Neuronal stem cell (in vitro differentiated cells): ENCODE measurements around the gene FER1L5.
A peak's percentile ranks its signal among the peaks of the same experiment; 100 is the strongest.

ENCODE experiments used
- DNase-seq: peaks from one replicate; pipeline ENCODE4 v3.0.0-alpha.2; 2013; ENCODE audit warnings: low spot score
- H2AFZ ChIP-seq: one replicate; pipeline ENCODE4 v1.6.1; 2013; ENCODE audit warnings: mild to moderate bottlenecking, low read length, inconsistent platforms
- H2AK5ac ChIP-seq: 2 replicates; pipeline ENCODE4 v1.6.1; 2013; ENCODE audit warnings: low read depth, mild to moderate bottlenecking, inconsistent platforms, low read length, moderate library complexity, mixed read lengths
- H2BK120ac ChIP-seq: 2 replicates; pipeline ENCODE4 v1.6.1; 2013; ENCODE audit warnings: low read depth, mild to moderate bottlenecking, inconsistent platforms, low read length, moderate library complexity, mixed read lengths
- H2BK12ac ChIP-seq: one replicate; pipeline ENCODE4 v1.6.1; 2013; ENCODE audit warnings: low read length, inconsistent platforms
- H2BK15ac ChIP-seq: 2 replicates; pipeline ENCODE4 v1.6.1; 2013; ENCODE audit warnings: mild to moderate bottlenecking, low read length, inconsistent platforms, mixed read lengths
- H2BK5ac ChIP-seq: one replicate; pipeline ENCODE4 v1.6.1; 2013; ENCODE audit warnings: inconsistent platforms, mild to moderate bottlenecking, low read length, moderate library complexity
- H3K14ac ChIP-seq: one replicate; pipeline ENCODE4 v1.6.1; 2013; ENCODE audit warnings: low read length, inconsistent platforms
- H3K18ac ChIP-seq: 2 replicates; pipeline ENCODE4 v1.6.1; 2013; ENCODE audit warnings: low read length, inconsistent platforms
- H3K23ac ChIP-seq: 2 replicates; pipeline ENCODE4 v1.6.1; 2013; ENCODE audit warnings: low read depth, mild to moderate bottlenecking, mixed read lengths, low read length, inconsistent platforms; ENCODE audit not compliant: poor library complexity
- H3K27ac ChIP-seq: replicated peaks from 3 replicates; pipeline ENCODE4 v1.5.1; 2013; ENCODE audit warnings: low read length, inconsistent platforms
- H3K27me3 ChIP-seq, 3 experiments: 2 replicates each; pipeline ENCODE4 v1.6.1; 2013; ENCODE audit warnings: low read length in 3 of 3, mild to moderate bottlenecking in 2 of 3, inconsistent platforms in 1 of 3, low read depth in 1 of 3, mixed read lengths in 1 of 3, moderate library complexity in 1 of 3; ENCODE audit not compliant: control insufficient read depth in 3 of 3, insufficient read depth in 3 of 3
- H3K36me3 ChIP-seq, 2 donors: replicated peaks in 1 of 2; 2 replicates each; pipeline ENCODE4 v1.6.1; 2013; ENCODE audit warnings: low read length in 2 of 2; ENCODE audit not compliant: control insufficient read depth in 2 of 2, insufficient read depth in 2 of 2
- H3K4ac ChIP-seq: 2 replicates; pipeline ENCODE4 v1.6.1; 2013; ENCODE audit warnings: inconsistent platforms, mild to moderate bottlenecking, low read length, moderate library complexity
- H3K4me1 ChIP-seq, 2 donors: 1 replicate in 1 of 2; 2 replicates in 1 of 2; pipeline ENCODE4 v1.6.1; 2013; ENCODE audit warnings: low read length in 2 of 2, low read depth in 1 of 2; ENCODE audit not compliant: control insufficient read depth in 2 of 2, insufficient read depth in 1 of 2
- H3K4me2 ChIP-seq: one replicate; pipeline ENCODE4 v1.6.1; 2013; ENCODE audit warnings: mild to moderate bottlenecking, low read length, inconsistent platforms; ENCODE audit not compliant: insufficient read depth, poor library complexity, severe bottlenecking
- H3K4me3 ChIP-seq, 2 donors: 2 replicates each; pipeline ENCODE4 v1.5.1; 2013; ENCODE audit warnings: low read length in 2 of 2, mild to moderate bottlenecking in 2 of 2, inconsistent platforms in 1 of 2, moderate library complexity in 1 of 2
- H3K79me1 ChIP-seq: one replicate; pipeline ENCODE4 v1.6.1; 2013; ENCODE audit warnings: low read depth, mild to moderate bottlenecking, inconsistent platforms, low read length, moderate library complexity
- H3K9ac ChIP-seq: one replicate; pipeline ENCODE4 v1.6.1; 2013; ENCODE audit warnings: mild to moderate bottlenecking, low read depth, low read length, inconsistent platforms; ENCODE audit not compliant: poor library complexity
- H3K9me3 ChIP-seq, 2 donors: replicated peaks in 1 of 2; 2 replicates each; pipeline versions ENCODE3 to v1.6.1; 2013; ENCODE audit warnings: low read length in 2 of 2, mild to moderate bottlenecking in 2 of 2, inconsistent platforms in 1 of 2, low read depth in 1 of 2, mixed read lengths in 1 of 2, moderate library complexity in 1 of 2; ENCODE audit not compliant: control insufficient read depth in 2 of 2, insufficient read depth in 1 of 2
- H4K8ac ChIP-seq: one replicate; pipeline ENCODE4 v1.6.1; 2013; ENCODE audit warnings: low read depth, mild to moderate bottlenecking, inconsistent platforms, low read length, moderate library complexity
- H4K91ac ChIP-seq: one replicate; pipeline ENCODE4 v1.6.1; 2013; ENCODE audit warnings: low read length, low read depth, mild to moderate bottlenecking, inconsistent platforms; ENCODE audit not compliant: poor library complexity
- WGBS, 2 donors: extraction: QIAGEN DNeasy Blood & Tissue Kit; methylation state at CpG; one replicate each; pipeline ENCODE4 v1.1.7; 2013; ENCODE audit warnings: missing lambda C conversion rate in 2 of 2, mixed read lengths in 1 of 2; ENCODE audit not compliant: insufficient read length in 2 of 2, insufficient replicate concordance in 1 of 2; ENCODE audit errors: extremely low coverage in 2 of 2; 5-methylcytosine and 5-hydroxymethylcytosine counted together

FER1L5 gene

DNA sequence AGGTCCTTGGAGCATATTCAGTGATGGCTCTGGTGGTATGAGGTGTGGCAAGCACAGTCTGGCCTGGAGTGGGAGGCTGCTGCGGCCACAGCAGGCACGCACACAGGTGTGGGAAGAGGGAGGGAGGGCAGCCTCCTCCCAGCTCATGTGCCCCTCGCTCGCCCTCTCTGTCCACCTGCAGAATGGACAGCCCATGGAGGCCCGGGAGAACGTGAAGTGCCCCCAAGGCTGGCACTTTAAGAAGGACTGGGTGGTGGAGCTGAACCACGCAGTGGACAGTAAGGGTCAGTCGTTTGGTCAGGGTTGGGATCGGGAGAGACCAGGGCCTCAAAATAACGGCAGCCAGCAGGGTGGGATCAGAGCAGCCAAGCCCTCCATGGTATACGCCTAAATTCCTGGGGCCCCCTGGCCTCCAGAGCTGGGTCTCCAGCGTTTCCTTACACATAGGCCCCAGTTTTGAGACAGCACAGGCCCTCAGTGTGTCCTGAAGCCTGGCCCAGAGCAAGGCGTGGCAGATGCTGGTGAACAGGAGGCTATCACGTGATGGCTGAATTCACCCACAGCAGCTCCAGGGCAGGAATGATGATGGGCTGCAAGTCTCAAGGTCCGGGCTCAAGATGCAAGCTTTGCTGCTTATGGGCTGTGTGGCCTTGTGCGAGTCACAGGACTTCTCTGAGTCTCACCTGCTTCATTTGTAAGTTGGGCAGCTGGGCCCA lies 47.9 kb downstream of the FER1L5 start:
- no peak for DNase-seq
- Histone ChIP-seq H3K18ac (peak overlapping the region; percentile 61), H3K36me3 (no peaks in the 10 kb centered on the region), H3K9ac (peak overlapping the region; percentile 51), H3K79me1 (no peaks in the 10 kb centered on the region), H3K27me3 (no peaks in the 10 kb centered on the region), H2AK5ac (peak overlapping the region; percentile 40), H3K4me2 (no peak overlapping the region), H2AFZ (no peak overlapping the region), H4K8ac (no peak overlapping the region), H3K27ac (no peak overlapping the region), H3K23ac (no peak overlapping the region), H3K9me3 (no peaks in the 10 kb centered on the region), H4K91ac (no peak overlapping the region), H3K4me3 (peak overlapping the region in 1 of 2 donors; percentile 32), H3K4me1 (peaks cover 0 to 7% of the 10 kb centered on the region in 2 donors), H3K14ac (peak overlapping the region; percentile 5), H2BK120ac (peak overlapping the region; percentile 9), H2BK15ac (peak overlapping the region; percentile 60), H2BK5ac (no peak overlapping the region), H2BK12ac (no peak overlapping the region), H3K4ac (no peak overlapping the region)
- no CpG with 5 or more reads among the region's 16 CpGs for WGBS, 2 donors

DNA sequence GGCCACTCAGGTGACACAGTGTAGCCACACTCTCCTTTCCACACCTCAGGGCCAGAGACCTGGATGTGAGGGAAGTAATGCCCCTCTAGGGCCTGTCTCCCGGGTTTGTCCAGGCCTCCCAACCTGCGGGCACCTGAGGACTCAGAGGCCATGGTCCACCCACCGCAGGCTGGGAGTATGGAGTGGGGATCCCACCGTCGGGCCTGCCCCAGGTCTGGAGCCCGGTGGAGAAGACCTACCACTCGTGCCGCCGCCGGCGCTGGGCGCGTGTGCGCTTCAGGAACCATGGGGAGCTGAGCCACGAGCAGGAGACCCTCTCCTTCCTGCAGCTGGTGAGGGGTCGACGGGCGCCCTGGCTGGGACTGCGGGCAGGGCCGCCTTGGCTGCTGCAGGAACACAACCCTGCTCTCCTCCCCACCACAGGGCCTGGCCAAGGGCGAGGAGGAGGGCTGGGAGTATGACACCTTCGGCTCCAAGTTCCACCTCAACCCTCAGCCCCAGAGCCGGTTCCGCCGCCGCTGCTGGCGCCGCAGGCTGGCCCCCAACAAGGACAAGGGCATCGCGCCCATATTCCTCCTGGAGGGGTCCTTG lies 48.6 kb downstream of the FER1L5 start:
- H3K36me3 ChIP-seq, result no peaks in the 10 kb centered on the region
- no peak overlapping the region for H3K4me3 ChIP-seq

DNA sequence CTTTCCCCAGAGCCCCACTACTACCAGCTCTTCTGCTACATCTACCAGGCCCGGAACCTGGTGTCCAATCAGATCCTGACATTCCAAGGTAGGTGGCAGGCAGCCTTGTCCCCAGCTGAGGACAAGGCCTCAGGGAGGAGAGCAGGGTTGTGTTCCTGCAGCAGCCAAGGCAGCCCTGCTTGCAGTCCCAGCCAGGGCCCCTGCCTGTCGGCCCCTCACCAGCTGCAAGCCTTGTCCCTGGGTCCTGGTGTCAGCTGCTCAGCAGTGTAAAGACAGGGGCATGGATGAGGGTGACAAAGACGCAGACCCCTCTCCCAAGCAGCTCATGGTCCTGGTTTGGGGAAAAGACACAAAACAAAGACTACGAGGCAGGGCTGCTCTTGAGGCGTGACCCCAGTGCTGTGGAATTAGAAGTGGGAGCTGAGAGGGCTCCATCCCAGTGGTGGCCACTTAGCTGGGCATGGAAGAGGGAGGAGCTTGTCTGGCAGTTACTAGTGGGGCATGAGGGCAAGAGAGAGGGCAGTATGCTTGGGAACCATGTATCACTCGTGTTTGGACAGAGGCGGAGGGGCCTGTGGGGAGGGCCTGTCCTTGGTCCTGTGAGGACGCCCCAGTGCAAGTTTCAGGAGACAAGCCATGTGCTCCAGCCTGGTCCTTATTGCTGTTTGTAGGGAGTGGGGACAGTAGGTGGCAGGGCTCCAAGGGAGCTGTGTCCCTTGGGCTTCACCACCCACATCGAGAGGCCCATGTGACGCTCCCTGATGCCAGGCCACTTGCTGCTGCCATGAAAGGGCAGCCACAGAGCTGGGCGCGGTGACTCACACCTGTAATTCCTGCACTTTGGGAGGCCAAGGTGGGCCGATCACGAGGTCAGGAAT lies 49.8 kb downstream of the FER1L5 start:
- Histone ChIP-seq H3K27me3 (no peaks in the 10 kb centered on the region), H3K4me3 (no peak overlapping the region), H3K36me3 (no peaks in the 10 kb centered on the region), H3K9me3 (no peaks in the 10 kb centered on the region), H2AFZ (peak overlapping the region; percentile 37), H2BK12ac (no peak overlapping the region), H3K27ac (no peak overlapping the region), H2BK15ac (no peak overlapping the region), H3K14ac (no peak overlapping the region), H3K23ac (no peak overlapping the region), H3K9ac (peak overlapping the region; percentile 6), H2BK5ac (no peak overlapping the region), H2AK5ac (no peak overlapping the region), H4K91ac (no peak overlapping the region), H2BK120ac (no peak overlapping the region), H3K79me1 (no peaks in the 10 kb centered on the region), H3K4me2 (no peak overlapping the region), H4K8ac (no peak overlapping the region), H3K4ac (no peak overlapping the region), H3K4me1 (peaks cover 0 to 3% of the 10 kb centered on the region in 2 donors), H3K18ac (no peak overlapping the region)
- no CpG with 5 or more reads among the region's 14 CpGs for WGBS, 2 donors
- DNase-seq, result no peak

More for the DNA sequence above, 48.6 kb downstream of the FER1L5 start:
- Histone ChIP-seq H3K27ac (no peak overlapping the region), H3K4me2 (no peak overlapping the region), H4K8ac (no peak overlapping the region), H3K9ac (peak overlapping the region; percentile 17), H3K18ac (peak overlapping the region; percentile 61), H3K14ac (peak overlapping the region; percentile 28), H3K9me3 (no peaks in the 10 kb centered on the region), H3K79me1 (no peaks in the 10 kb centered on the region), H3K27me3 (no peaks in the 10 kb centered on the region), H3K4me1 (peaks cover 0 to 3% of the 10 kb centered on the region in 2 donors), H2AK5ac (peak overlapping the region; percentile 10), H2BK15ac (peak overlapping the region; percentile 60), H3K23ac (no peak overlapping the region), H4K91ac (no peak overlapping the region), H2AFZ (no peak overlapping the region), H2BK120ac (peak overlapping the region; percentile 9), H2BK12ac (no peak overlapping the region), H3K4ac (peak overlapping the region; percentile 71), H2BK5ac (peak overlapping the region; percentile 88)
- WGBS, 2 donors, result no CpG with 5 or more reads among the region's 30 CpGs
- no peak for DNase-seq
